Karpas-422 (cell line): ENCODE measurements around the gene MACROD2. TPM values are rescaled to one million over a fixed set of nuclear protein-coding genes. Genes with fewer than 3 reads are reported as not detected.
"Not testable (repeated sequence)": the region's sequence is repeated elsewhere in the genome, so short reads cannot be mapped to it uniquely, and the experiment has no call there.

ENCODE experiments used
- DNase-seq: peaks from one replicate; pipeline ENCODE4 v3.0.0-alpha.2; 2015
- H2AFZ ChIP-seq: fragments of 200-600 bp; sonication (generic); 2 replicates; pipeline ENCODE4 v1.6.1; 2014; ENCODE audit warnings: antibody characterized with exemption, low read length, mixed read lengths
- H3K27ac ChIP-seq: fragments of 200-600 bp; sonication (generic); 2 replicates; pipeline ENCODE4 v1.5.1; 2014; ENCODE audit warnings: mild to moderate bottlenecking, low read length, moderate library complexity
- H3K27me3 ChIP-seq: fragments of 200-600 bp; sonication (generic); 2 replicates; pipeline ENCODE4 v1.6.1; 2014; ENCODE audit warnings: low read length, mixed read lengths
- H3K36me3 ChIP-seq: fragments of 200-600 bp; sonication (generic); 2 replicates; pipeline ENCODE4 v1.6.1; 2014; ENCODE audit warnings: low read length, mixed read lengths; ENCODE audit not compliant: insufficient read depth
- H3K4me1 ChIP-seq: fragments of 200-600 bp; sonication (generic); 2 replicates; pipeline ENCODE4 v1.6.1; 2014; ENCODE audit warnings: mild to moderate bottlenecking, low read length, mixed read lengths
- H3K4me2 ChIP-seq: fragments of 200-600 bp; sonication (generic); 2 replicates; pipeline ENCODE4 v1.6.1; 2014; ENCODE audit warnings: low read length, low read depth, mild to moderate bottlenecking; ENCODE audit not compliant: poor library complexity, severe bottlenecking
- H3K4me3 ChIP-seq: fragments of 200-600 bp; sonication (generic); 2 replicates; pipeline ENCODE4 v1.5.1; 2014; ENCODE audit warnings: mild to moderate bottlenecking, antibody characterized with exemption, low read length, mixed read lengths
- H3K79me2 ChIP-seq: fragments of 200-600 bp; sonication (generic); 2 replicates; pipeline ENCODE4 v1.6.1; 2014; ENCODE audit warnings: mild to moderate bottlenecking, low read length, mixed read lengths
- H3K9ac ChIP-seq: fragments of 200-600 bp; sonication (generic); 2 replicates; pipeline ENCODE4 v1.6.0; 2014; ENCODE audit warnings: low read length
- H3K9me2 ChIP-seq: fragments of 200-600 bp; sonication (generic), shearing (Covaris generic); replicated peaks from 2 replicates; pipeline ENCODE4 v1.6.0; 2014; ENCODE audit warnings: mild to moderate bottlenecking, low read length, moderate library complexity; ENCODE audit not compliant: insufficient read depth
- H3K9me3 ChIP-seq: fragments of 300-700, 200-600 bp; sonication (generic); 2 replicates; pipeline ENCODE4 v1.6.1; 2014; ENCODE audit warnings: low read length, mixed read lengths
- H4K20me1 ChIP-seq: fragments of 200-600 bp; sonication (generic); 2 replicates; pipeline ENCODE4 v1.6.1; 2014; ENCODE audit warnings: mild to moderate bottlenecking, antibody characterized with exemption, low read length, low read depth; ENCODE audit not compliant: insufficient read depth
- total RNA-seq: library from RNA; depleted of rRNA; stranded (reverse); fragments of >200 nt; shearing (Covaris generic); gene quantifications from 2 replicates; pipeline ENCODE4 v1.2.3, GENCODE V29; 2014; ENCODE audit warnings: low replicate concordance

Gene MACROD2
- total RNA-seq, 1 experiment from 2014 or later, result 0.15 TPM

DNA sequence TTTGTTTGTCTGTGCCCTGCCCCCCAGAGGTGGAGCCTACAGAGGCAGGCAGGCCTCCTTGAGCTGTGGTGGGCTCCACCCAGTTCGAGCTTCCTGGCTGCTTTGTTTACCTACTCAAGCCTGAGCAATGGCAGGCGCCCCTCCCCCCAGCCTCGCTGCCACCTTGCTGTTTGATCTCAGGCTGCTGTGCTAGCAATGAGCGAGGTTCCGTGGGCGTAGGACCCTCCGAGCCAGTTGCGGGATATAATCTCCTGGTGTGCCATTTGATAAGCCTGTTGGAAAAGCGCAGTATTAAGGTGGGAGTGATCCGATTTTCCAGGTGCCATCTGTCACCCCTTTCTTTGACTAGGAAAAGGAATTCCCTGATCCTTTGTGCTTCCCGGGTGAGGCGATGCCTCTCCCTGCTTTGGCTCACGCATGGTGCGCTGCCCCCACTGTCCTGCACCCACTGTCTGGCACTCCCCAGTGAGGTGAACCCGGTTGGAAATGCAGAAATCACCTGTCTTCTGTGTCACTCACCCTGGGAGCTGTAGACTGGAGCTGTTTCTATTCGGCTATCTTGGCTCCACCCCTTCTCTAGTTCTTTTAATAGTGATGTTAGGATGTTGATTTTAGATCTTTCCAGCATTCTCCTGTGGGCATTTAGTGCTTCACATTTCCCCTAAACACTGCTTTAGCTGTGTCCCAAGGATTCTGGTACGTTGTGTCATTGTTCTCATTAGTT lies 471.9 kb downstream of the MACROD2 start:
- H3K4me2 ChIP-seq, H3K4me3 ChIP-seq, H3K79me2 ChIP-seq, H3K27ac ChIP-seq, H3K36me3 ChIP-seq, H3K27me3 ChIP-seq, H3K9me3 ChIP-seq, H4K20me1 ChIP-seq, H2AFZ ChIP-seq, DNase-seq, H3K9ac ChIP-seq, H3K4me1 ChIP-seq, H3K9me2 ChIP-seq: not testable (repeated sequence)

DNA sequence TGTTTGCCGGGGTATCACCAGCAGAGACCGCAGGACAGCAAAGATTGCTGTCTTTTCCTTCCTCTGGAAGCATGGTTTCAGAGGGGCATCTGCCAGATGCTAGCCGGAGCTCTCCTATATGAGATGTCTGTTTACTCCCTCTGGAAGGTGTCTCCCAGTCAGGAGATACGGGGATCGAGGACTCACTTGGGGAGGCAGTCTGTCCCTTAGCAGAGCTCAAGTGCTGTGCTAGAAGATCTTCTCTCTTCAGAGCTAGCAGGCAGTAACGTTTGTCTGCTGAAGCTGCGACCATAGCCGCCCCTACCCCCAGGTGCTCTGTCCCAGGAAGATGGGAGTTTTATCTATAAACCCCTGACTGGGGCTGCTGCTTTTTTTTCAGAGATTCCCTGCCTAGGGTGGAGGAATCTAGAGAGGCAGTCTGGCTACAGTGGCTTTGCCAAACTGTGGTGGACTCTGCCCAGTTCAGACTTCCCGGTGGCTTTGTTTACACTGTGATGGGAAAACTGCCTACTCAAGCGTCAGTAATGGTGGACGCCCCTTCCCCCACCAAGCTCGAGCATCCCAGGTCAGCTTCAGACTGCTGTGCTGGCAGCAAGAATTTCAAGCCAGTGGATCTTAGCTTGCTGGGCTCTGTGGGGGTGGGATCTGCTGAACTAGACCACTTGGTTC lies 475.0 kb downstream of the MACROD2 start:
- no peaks in the 10 kb centered on the region for H3K9me3 ChIP-seq
- H3K9ac ChIP-seq, result no peak overlapping the region
- H3K4me2 ChIP-seq, result no peak overlapping the region

DNA sequence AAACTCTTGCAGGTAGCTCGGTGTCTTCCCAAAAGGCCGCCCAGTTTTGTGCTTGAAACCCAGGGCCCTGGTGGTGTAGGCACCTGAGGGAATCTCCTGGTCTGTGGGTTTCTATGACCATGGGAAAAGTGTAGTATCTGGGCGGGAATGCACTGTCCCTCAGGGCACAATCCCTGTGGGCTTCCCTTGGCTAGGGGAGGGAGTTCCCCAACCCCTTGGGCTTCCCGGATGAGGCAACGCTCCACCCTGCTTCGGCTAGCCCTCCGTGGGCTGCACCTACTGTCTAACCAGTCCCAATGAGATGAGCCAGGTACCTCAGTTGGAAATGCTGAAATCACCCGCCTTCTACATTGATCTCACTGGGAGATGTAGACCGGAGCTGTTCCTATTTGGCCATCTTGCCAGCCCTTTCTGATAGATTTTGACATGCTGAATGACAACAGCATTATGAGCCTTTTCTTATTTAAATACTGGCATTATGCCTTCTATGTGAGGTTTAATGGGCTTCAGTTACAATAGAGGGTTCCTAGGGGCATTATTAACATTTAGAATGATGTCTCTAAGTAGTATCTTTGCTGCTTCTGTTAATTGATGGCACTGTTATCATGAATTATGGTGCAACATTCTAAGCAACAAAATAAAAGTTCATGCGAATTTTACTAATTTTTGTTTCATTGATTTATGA lies 475.8 kb downstream of the MACROD2 start:
- H4K20me1 ChIP-seq, result no peaks in the 10 kb centered on the region
- H2AFZ ChIP-seq, result no peak overlapping the region
- no peaks in the 10 kb centered on the region for H3K9me2 ChIP-seq
- DNase-seq, result no peak
- H3K36me3 ChIP-seq, result no peaks in the 10 kb centered on the region
- H3K4me2 ChIP-seq, result no peak overlapping the region
- H3K9ac ChIP-seq, result no peak overlapping the region
- no peak overlapping the region for H3K27ac ChIP-seq
- no peaks in the 10 kb centered on the region for H3K4me1 ChIP-seq
- H3K79me2 ChIP-seq, result no peaks in the 10 kb centered on the region
- no peaks in the 10 kb centered on the region for H3K27me3 ChIP-seq
- no peak overlapping the region for H3K4me3 ChIP-seq
- no peaks in the 10 kb centered on the region for H3K9me3 ChIP-seq

More for the DNA sequence above, 475.0 kb downstream of the MACROD2 start:
- Histone ChIP-seq H4K20me1 (no peaks in the 10 kb centered on the region), H2AFZ (no peak overlapping the region), H3K36me3 (no peaks in the 10 kb centered on the region), H3K4me1 (no peaks in the 10 kb centered on the region), H3K27ac (no peak overlapping the region), H3K4me3 (no peak overlapping the region), H3K79me2 (no peaks in the 10 kb centered on the region), H3K9me2 (no peaks in the 10 kb centered on the region), H3K27me3 (no peaks in the 10 kb centered on the region)
- no peak for DNase-seq

DNA sequence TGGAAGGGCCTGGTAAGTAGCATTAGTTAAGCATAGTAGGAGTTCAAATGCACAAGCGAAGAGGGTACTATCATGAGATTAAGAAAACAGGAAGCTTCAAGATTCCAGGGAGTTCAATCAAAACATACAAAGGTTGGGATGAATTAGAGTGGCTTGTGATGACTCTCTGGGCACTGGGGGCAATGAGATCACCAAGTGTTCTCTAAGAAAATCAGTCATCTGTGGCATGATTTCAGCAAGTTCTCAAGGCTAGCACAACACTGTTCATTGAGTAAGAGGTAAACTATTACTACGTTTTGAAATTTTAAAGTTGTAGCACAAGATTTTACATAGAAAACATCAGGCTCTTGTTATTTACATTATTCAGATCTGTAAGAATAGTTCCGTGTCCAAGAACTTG lies 481.8 kb downstream of the MACROD2 start:
- H3K36me3 ChIP-seq, result no peaks in the 10 kb centered on the region
- no peaks in the 10 kb centered on the region for H3K27me3 ChIP-seq
- no peaks in the 10 kb centered on the region for H4K20me1 ChIP-seq
- H3K9me2 ChIP-seq, result no peaks in the 10 kb centered on the region
- no peak overlapping the region for H3K9ac ChIP-seq
- no peak overlapping the region for H3K4me3 ChIP-seq
- H3K27ac ChIP-seq, result no peak overlapping the region
- H3K9me3 ChIP-seq, result peaks cover 3% of the 10 kb centered on the region; the same call in 1 of the 2 replicates
- H3K79me2 ChIP-seq, result no peaks in the 10 kb centered on the region
- no peak overlapping the region for H2AFZ ChIP-seq
- H3K4me2 ChIP-seq, result no peak overlapping the region
- no peaks in the 10 kb centered on the region for H3K4me1 ChIP-seq
- DNase-seq, result no peak

DNA sequence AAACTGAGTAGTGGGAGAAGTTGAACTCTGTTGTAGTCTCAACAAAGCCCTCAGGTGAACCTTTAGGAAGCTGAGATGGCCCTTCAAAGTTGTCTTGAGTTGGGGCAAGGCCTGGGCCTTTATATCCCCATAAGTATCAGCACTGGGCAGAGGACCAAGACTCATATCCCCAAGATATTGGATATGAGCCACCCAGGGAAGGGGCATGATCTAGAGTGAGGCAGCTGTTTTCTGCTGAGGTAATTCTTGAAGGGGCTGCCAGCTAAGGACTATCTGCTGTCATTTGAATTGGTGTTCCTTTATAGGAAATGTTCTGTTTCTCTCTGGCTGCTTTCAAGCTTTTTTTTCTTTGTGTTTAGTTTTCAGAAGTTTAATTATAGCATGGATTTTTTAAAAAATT lies 482.8 kb downstream of the MACROD2 start:
- Histone ChIP-seq H4K20me1 (no peaks in the 10 kb centered on the region), H3K27me3 (no peaks in the 10 kb centered on the region), H3K36me3 (no peaks in the 10 kb centered on the region), H3K9ac (no peak overlapping the region), H3K9me3 (peaks cover 3% of the 10 kb centered on the region; the same call in 1 of the 2 replicates), H3K4me1 (no peaks in the 10 kb centered on the region), H2AFZ (no peak overlapping the region), H3K9me2 (no peaks in the 10 kb centered on the region), H3K27ac (no peak overlapping the region), H3K79me2 (no peaks in the 10 kb centered on the region), H3K4me3 (no peak overlapping the region), H3K4me2 (no peak overlapping the region)
- DNase-seq, result no peak

DNA sequence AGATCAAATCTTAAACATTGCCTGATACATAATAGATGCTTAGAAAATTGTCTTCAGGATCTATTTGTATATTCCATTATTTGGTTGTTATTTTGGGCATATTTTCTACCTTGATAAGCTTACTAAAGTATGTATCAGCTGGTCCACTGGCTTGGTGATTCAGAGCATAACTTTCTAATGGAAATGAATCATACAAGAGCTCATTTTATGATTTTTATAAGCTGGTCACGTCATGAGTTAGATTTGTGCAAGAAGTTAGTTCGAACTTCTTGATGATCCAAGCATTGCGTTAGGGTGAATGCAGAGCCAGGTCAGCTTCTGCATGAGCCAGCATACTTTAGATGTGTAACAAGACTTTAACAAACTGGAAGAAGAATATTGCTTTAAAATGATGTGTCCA lies 486.5 kb downstream of the MACROD2 start:
- no peaks in the 10 kb centered on the region for H3K9me2 ChIP-seq
- H3K9me3 ChIP-seq, result peaks cover 1% of the 10 kb centered on the region; the same call in 1 of the 2 replicates
- no peaks in the 10 kb centered on the region for H3K4me1 ChIP-seq
- H3K9ac ChIP-seq, result no peak overlapping the region
- no peak overlapping the region for H3K4me2 ChIP-seq
- no peak for DNase-seq
- H3K27ac ChIP-seq, result no peak overlapping the region
- H3K36me3 ChIP-seq, result no peaks in the 10 kb centered on the region
- no peaks in the 10 kb centered on the region for H4K20me1 ChIP-seq
- no peaks in the 10 kb centered on the region for H3K27me3 ChIP-seq
- H3K4me3 ChIP-seq, result no peak overlapping the region
- H2AFZ ChIP-seq, result no peak overlapping the region
- H3K79me2 ChIP-seq, result no peaks in the 10 kb centered on the region

DNA sequence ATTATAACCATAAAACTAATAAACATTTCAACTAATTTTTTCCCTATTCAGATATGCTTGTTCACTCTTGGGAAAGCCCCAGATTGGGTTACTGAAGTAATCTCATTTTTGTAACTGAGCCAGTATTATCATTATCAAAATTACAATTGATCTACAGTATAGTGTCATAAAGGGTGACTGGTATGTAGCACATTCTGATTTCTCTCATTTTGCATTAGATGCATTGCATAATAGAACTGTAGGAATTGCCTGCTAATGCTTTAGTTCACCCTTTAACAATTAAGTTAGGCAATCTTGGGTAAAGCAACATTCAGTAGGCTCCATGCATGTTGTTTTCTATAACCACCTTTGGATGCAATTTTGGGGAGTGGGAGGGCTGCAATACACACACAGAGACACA lies 492.9 kb downstream of the MACROD2 start:
- Histone ChIP-seq H3K9me3 (no peaks in the 10 kb centered on the region; the same call in 1 of the 2 replicates), H3K79me2 (no peaks in the 10 kb centered on the region)
- DNase-seq, result no peak

DNA sequence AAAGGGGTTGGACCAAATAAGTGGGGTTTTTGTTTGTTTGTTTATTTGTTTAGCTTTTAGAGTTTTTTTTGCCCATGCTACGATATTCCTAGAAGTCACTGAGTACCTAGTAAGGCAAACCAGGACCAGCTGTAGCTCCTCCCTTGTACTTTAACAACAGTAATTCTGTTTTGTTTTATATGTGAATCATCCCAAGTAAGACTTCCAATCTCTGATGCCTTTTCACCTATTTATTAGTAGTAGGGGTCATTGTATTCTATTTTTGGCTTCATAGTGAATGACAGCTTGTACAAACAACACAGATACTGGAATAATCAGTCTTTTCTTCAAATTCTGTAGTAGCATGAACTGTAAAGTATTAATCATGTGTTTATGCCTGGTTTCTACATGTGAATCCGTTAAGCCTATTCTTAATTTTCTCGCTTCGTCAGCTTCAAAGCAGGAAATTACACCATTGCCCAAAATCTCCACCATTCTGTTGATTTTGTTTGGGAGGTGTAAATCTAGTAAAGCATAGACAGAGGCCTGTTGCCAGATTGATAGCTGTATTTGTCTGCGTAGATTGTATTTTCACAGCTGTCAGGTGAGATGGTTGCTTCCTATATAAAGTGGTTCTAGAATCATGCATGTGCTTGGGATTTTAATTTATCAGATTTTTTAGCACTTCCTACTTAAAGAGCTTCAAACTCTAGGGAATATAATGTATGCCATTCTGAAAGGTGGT lies 493.6 kb downstream of the MACROD2 start:
- Histone ChIP-seq H3K36me3 (no peaks in the 10 kb centered on the region), H4K20me1 (no peaks in the 10 kb centered on the region), H3K4me3 (no peak overlapping the region), H3K9ac (no peak overlapping the region), H3K27ac (no peak overlapping the region), H3K9me3 (no peaks in the 10 kb centered on the region; the same call in 1 of the 2 replicates), H3K79me2 (no peaks in the 10 kb centered on the region), H2AFZ (no peak overlapping the region), H3K9me2 (no peaks in the 10 kb centered on the region), H3K27me3 (no peaks in the 10 kb centered on the region), H3K4me2 (no peak overlapping the region), H3K4me1 (no peaks in the 10 kb centered on the region)
- DNase-seq, result no peak

More for the DNA sequence above, 492.9 kb downstream of the MACROD2 start:
- H4K20me1 ChIP-seq, result no peaks in the 10 kb centered on the region
- H3K27me3 ChIP-seq, result no peaks in the 10 kb centered on the region
- no peak overlapping the region for H3K4me3 ChIP-seq
- no peak overlapping the region for H3K27ac ChIP-seq
- H3K4me1 ChIP-seq, result no peaks in the 10 kb centered on the region
- no peak overlapping the region for H2AFZ ChIP-seq
- no peaks in the 10 kb centered on the region for H3K9me2 ChIP-seq
- no peak overlapping the region for H3K9ac ChIP-seq
- H3K36me3 ChIP-seq, result no peaks in the 10 kb centered on the region
- H3K4me2 ChIP-seq, result no peak overlapping the region
